PC-9 (cell line): Measurements from ENCODE around the gene LRRC8A.
"Not testable (repeated sequence)": the region's sequence is repeated elsewhere in the genome, so short reads cannot be mapped to it uniquely, and the experiment has no call there.

Experiments
- EZH2 ChIP-seq: fragments of 200-600 bp; sonication (generic); IDR thresholded peaks from 2 replicates; pipeline ENCODE4 v1.8.0; 2017; ENCODE audit warnings: antibody characterized with exemption, low read depth
- TF ChIP-seq, protein P1 (sequence below): fragments of 200-600 bp; sonication (generic); conservative IDR thresholded peaks from 2 replicates; pipeline ENCODE4 v1.6.1; 2017; ENCODE audit warnings: mixed run types, antibody characterized with exemption, mild to moderate bottlenecking, moderate library complexity

DNA sequence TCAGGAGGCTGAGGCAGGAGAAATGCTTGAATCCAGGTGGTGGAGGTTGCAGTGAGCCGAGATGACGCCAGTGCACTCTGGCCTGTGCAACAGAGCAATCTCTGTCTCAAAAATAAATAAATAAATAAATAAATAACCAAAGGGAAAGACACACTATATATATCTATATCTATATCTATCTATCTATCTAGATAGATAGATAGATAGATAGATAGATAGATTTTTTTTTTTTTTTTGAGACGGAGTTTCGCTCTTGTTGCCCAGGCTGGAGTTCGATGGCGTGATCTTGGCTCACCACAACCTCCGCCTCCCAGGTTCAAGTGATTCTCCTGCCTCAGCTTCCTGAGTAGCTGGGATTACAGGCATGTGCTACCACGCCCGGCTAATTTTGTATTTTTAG is 79.5 kb downstream of the LRRC8A start:
- TF ChIP-seq, protein P1, sequence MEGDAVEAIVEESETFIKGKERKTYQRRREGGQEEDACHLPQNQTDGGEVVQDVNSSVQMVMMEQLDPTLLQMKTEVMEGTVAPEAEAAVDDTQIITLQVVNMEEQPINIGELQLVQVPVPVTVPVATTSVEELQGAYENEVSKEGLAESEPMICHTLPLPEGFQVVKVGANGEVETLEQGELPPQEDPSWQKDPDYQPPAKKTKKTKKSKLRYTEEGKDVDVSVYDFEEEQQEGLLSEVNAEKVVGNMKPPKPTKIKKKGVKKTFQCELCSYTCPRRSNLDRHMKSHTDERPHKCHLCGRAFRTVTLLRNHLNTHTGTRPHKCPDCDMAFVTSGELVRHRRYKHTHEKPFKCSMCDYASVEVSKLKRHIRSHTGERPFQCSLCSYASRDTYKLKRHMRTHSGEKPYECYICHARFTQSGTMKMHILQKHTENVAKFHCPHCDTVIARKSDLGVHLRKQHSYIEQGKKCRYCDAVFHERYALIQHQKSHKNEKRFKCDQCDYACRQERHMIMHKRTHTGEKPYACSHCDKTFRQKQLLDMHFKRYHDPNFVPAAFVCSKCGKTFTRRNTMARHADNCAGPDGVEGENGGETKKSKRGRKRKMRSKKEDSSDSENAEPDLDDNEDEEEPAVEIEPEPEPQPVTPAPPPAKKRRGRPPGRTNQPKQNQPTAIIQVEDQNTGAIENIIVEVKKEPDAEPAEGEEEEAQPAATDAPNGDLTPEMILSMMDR = not testable (repeated sequence)
- TF ChIP-seq EZH2 = not testable (repeated sequence)
